Measurements from ENCODE around the gene MYO5B.

The MYO5B gene

DNA sequence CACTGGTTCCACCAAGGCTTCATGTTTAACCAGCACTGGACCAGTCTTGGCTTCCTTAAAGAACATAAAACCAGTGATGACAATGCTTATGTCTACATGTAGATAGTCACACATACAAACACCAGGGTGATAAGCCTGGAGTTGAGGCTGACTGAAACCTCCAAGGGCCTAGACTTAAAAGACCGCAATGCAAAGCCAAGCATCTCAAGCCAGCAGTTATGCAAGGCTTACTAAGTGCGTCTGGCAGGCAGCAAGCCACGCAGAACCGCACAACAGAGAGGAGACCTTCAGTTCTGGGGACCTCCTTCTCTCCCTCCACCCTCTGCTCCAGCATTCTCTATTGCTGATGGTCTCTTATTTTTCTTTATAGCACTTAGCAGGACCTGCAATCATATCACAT lies 318.4 kb downstream of the MYO5B start:
- TF ChIP-seq ZFX (IDR thresholded peaks at IDR 0.05): no peak
- TF ChIP-seq, protein P1, sequence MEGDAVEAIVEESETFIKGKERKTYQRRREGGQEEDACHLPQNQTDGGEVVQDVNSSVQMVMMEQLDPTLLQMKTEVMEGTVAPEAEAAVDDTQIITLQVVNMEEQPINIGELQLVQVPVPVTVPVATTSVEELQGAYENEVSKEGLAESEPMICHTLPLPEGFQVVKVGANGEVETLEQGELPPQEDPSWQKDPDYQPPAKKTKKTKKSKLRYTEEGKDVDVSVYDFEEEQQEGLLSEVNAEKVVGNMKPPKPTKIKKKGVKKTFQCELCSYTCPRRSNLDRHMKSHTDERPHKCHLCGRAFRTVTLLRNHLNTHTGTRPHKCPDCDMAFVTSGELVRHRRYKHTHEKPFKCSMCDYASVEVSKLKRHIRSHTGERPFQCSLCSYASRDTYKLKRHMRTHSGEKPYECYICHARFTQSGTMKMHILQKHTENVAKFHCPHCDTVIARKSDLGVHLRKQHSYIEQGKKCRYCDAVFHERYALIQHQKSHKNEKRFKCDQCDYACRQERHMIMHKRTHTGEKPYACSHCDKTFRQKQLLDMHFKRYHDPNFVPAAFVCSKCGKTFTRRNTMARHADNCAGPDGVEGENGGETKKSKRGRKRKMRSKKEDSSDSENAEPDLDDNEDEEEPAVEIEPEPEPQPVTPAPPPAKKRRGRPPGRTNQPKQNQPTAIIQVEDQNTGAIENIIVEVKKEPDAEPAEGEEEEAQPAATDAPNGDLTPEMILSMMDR (conservative IDR thresholded peaks at IDR 0.05): no peak
- no peak overlapping the region for H3K27ac ChIP-seq

DNA sequence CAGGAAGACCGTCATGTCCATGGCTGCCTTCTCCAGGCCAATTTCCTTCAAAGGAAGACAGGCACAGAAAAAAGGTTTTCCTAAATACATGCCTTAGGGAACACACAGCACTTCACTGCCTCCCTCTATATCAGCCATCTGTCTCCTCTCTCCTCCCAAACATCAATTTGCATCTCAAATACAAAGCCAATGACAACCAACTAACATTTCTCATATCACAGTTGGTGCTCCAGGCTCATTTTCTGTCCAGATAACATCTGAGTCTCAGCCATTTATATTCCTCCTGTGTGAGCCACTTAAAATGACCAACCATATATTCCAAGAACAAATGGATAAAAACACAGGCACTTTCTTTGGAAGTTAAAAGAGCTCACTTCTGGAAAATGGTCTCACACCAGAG lies 319.2 kb downstream of the MYO5B start:
- TF ChIP-seq ZFX (IDR thresholded peaks at IDR 0.05): no peak
- TF ChIP-seq, protein P1 (conservative IDR thresholded peaks at IDR 0.05): no peak
- no peak overlapping the region for H3K27ac ChIP-seq

DNA sequence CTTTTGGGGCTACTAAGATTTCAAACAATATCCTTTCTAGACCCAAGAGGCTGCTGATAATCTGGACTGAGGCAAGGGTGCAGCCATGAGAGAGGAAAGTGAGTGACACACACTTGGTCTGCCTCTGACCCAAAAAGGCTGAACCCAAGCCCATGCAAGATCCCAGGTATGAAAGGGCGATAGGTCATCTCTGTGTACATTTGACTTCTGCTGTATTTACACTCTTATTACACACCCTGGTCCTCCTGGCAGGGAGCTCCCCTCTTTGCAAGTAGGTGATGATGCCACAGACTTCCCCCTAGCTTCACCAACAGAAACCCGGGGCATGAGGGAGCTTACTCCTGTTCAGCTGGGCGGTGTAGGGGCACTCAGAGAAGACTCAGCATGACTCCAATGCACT lies 319.8 kb downstream of the MYO5B start:
- no peak overlapping the region for H3K27ac ChIP-seq
- TF ChIP-seq ZFX (IDR thresholded peaks at IDR 0.05): no peak
- TF ChIP-seq, protein P1 (conservative IDR thresholded peaks at IDR 0.05): no peak

- no peak for TF ChIP-seq ZFX (IDR thresholded peaks at IDR 0.05)
- TF ChIP-seq, protein P1 (conservative IDR thresholded peaks at IDR 0.05): no peak
- H3K27ac ChIP-seq: no peak overlapping the region
Observed at GRCh38 chr18:49874238-49874637, 320.7 kb downstream of the MYO5B start.

GRCh38 chr18:49869354-49869753 lies 325.6 kb downstream of the MYO5B start:
- TF ChIP-seq, protein P1 (conservative IDR thresholded peaks at IDR 0.05): no peak
- no peak for TF ChIP-seq ZFX (IDR thresholded peaks at IDR 0.05)
- peak overlapping the region; percentile 61 for H3K27ac ChIP-seq

- no peak overlapping the region for H3K27ac ChIP-seq
- no peak for TF ChIP-seq ZFX (IDR thresholded peaks at IDR 0.05)
- TF ChIP-seq, protein P1 (conservative IDR thresholded peaks at IDR 0.05): no peak
Observed at GRCh38 chr18:49866680-49867079, 328.3 kb downstream of the MYO5B start.

GRCh38 chr18:49865401-49865800 lies 329.5 kb downstream of the MYO5B start:
- TF ChIP-seq, protein P1 (conservative IDR thresholded peaks at IDR 0.05): no peak
- TF ChIP-seq ZFX (IDR thresholded peaks at IDR 0.05): no peak
- H3K27ac ChIP-seq: no peak overlapping the region
